ENCODE measurements around the gene RALY.

DNA sequence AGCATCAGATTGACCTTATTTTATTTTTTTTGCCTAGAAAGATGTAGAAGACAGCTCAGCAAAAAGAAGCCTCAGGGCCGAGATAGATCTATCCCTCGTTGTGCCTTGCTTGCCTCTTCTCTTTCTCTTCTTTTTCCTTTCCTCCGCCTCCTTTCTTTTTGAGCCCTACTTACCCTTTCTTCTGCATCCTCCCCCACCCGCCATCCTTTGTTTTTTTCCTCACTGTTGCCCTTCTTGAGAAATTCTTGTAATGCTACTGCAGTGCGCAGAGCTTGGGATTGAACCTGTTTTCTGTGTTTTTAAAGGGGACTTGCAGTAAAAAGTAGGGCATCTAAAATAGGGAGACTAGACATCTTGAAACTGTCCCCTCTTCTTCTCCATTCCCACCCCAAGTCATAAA lies 18.6 kb downstream of the RALY start:
- no peak for TF ChIP-seq SPI1 (IDR thresholded peaks at IDR 0.05; ENCODE audit: low read depth, low read length)
- no peak for TF ChIP-seq POLR2AphosphoS5 (IDR thresholded peaks at IDR 0.05; ENCODE audit: low read depth, low read length)
- no peak for TF ChIP-seq POLR2A (IDR thresholded peaks at IDR 0.05; ENCODE audit: low read depth, low read length)
- no peak for TF ChIP-seq POU2F2 (IDR thresholded peaks at IDR 0.05; ENCODE audit: low read depth, low read length)

All from GM12891 (cell line).